Colonic mucosa (tissue), 4 donors: ENCODE data around the gene FAM168A. TPM values are rescaled to one million over a fixed set of nuclear protein-coding genes. Genes with fewer than 3 reads are reported as not detected.

Experiments
- DNase-seq: peaks from one replicate; pipeline ENCODE4 v3.0.0-alpha.2; 2020
- H3K27ac ChIP-seq: fragments of 200-600 bp; one replicate; pipeline ENCODE4 v1.8.0; 2021
- H3K27me3 ChIP-seq: fragments of 200-600 bp; one replicate; pipeline ENCODE4 v1.8.0; 2021
- H3K36me3 ChIP-seq: fragments of 200-600 bp; one replicate; pipeline ENCODE4 v1.8.0; 2021
- H3K4me1 ChIP-seq: fragments of 200-600 bp; one replicate; pipeline ENCODE4 v1.8.0; 2021; ENCODE audit warnings: mild to moderate bottlenecking
- H3K4me3 ChIP-seq: fragments of 200-600 bp; one replicate; pipeline ENCODE4 v1.8.0; 2021
- H3K9ac ChIP-seq, 2 donors: one replicate each; pipeline ENCODE4 v1.7.0; 2013; ENCODE audit warnings: control low read depth in 2 of 2, low read depth in 2 of 2, low read length in 2 of 2
- H3K9me3 ChIP-seq: fragments of 200-600 bp; one replicate; pipeline ENCODE4 v1.8.0; 2021
- CTCF ChIP-seq: fragments of 200-600 bp; IDR thresholded peaks from one replicate; pipeline ENCODE4 v1.8.0; 2022; ENCODE audit warnings: antibody characterized with exemption, mild to moderate bottlenecking
- intact Hi-C: fragments of 100-400 bp; cut with DNase I; formaldehyde crosslinking; loops from one replicate; pipeline ENCODE4 v1.14.1; 2022
- total RNA-seq, 2 donors: library from RNA; stranded (reverse); fragmentation: NEBNext Ultra II Directional in 1 of 2; extraction: Animal tissue kit (Norgen Biotek cat#: 25700) in 1 of 2; gene quantifications; one replicate each; pipeline ENCODE4 v1.2.1, GENCODE V29; 2021
- donor health status: healthy.
- donor health status: DM: no; HTN: no; CAD: no.
- donor health status: DM: no; HTN: no; CAD: no.

The FAM168A gene
- total RNA-seq, 2 donors from 2014 or later, result 16.9 to 21.6 TPM

DNA sequence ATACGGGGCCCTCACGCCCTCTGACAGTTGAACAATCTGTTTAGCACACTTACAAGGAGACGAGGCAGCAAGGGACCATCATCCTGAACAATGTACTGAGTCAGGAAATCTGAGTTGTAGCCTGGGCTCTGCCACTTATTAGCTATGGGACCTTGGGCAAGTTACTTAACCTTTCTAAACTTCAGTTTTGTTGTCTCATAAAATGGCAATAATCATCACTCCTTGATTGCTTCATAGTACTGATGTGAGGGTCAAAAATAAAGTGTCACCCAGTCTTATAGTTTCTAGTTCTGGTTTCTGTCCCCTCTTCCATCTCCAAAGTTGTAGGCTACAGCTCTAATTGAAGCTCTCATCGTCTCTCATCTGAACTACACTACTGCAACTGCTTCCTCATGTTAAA lies 175.0 kb downstream of the FAM168A start:
- Histone ChIP-seq H3K36me3 (no peaks in the 10 kb centered on the region), H3K9ac (no peak overlapping the region), H3K4me3 (no peak overlapping the region), H3K4me1 (no peaks in the 10 kb centered on the region), H3K27ac (no peak overlapping the region), H3K9me3 (no peaks in the 10 kb centered on the region), H3K27me3 (no peaks in the 10 kb centered on the region)
- TF ChIP-seq CTCF, result no peak
- intact Hi-C loops, result no loop called here
- DNase-seq, result no peak

DNA sequence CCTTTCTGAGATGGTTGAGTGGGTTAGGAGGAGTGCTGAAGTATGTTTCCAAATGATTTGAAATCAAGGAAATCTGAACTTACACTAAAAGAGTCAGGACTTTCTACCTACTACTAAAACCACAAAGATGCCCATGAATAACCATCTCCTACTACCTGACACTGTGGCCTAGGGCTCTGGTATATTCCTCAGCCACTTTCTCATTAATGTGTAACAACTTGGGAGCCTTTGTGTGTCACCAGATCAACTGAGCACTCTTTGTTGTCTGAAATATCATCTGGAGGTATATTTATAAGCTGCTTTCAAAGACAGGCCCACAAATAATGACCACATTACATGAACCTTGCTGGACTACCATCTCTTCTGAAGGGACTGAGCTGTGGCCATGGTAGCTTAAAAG lies 177.8 kb downstream of the FAM168A start:
- H3K4me1 ChIP-seq, result no peaks in the 10 kb centered on the region
- no peak overlapping the region for H3K4me3 ChIP-seq
- no peaks in the 10 kb centered on the region for H3K9me3 ChIP-seq
- H3K36me3 ChIP-seq, result no peaks in the 10 kb centered on the region
- H3K27me3 ChIP-seq, result no peaks in the 10 kb centered on the region
- no peak for DNase-seq
- no peak for TF ChIP-seq CTCF
- H3K9ac ChIP-seq, result no peak overlapping the region
- no peak overlapping the region for H3K27ac ChIP-seq
- intact Hi-C loops, result no loop called here

DNA sequence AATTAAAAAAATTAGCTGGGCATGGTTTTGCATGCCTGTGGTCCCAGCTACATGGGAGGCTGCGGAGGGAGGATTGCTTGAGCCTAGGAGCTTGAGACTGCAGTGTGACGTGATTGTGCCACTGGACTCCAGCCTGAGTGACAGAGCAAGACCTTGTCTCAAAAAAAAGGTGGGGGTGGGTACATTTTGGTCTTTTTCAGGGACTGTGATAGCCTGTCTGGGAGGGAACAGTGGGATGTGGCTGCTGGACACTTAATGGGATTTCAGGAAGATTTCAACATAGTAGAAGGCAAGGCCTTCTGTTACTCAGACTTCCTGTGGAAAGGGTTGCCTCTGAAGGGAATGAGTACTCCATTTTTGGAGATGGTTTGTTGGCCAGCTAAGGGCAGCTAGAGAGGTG lies 181.1 kb downstream of the FAM168A start:
- Histone ChIP-seq H3K9ac (no peak overlapping the region), H3K4me3 (no peak overlapping the region), H3K9me3 (no peaks in the 10 kb centered on the region), H3K27ac (no peak overlapping the region), H3K27me3 (no peaks in the 10 kb centered on the region), H3K36me3 (no peaks in the 10 kb centered on the region), H3K4me1 (no peaks in the 10 kb centered on the region)
- intact Hi-C loops, result no loop called here
- no peak for DNase-seq
- TF ChIP-seq CTCF, result no peak

- Histone ChIP-seq H3K36me3 (no peaks in the 10 kb centered on the region), H3K27ac (no peak overlapping the region), H3K4me1 (no peaks in the 10 kb centered on the region), H3K9ac (no peak overlapping the region), H3K9me3 (no peaks in the 10 kb centered on the region), H3K27me3 (no peaks in the 10 kb centered on the region), H3K4me3 (no peak overlapping the region)
- TF ChIP-seq CTCF, result no peak
- intact Hi-C loops, result no loop called here
- no peak for DNase-seq
Measured at GRCh38 chr11:73415854-73416615, 181.9 kb downstream of the FAM168A start.

DNA sequence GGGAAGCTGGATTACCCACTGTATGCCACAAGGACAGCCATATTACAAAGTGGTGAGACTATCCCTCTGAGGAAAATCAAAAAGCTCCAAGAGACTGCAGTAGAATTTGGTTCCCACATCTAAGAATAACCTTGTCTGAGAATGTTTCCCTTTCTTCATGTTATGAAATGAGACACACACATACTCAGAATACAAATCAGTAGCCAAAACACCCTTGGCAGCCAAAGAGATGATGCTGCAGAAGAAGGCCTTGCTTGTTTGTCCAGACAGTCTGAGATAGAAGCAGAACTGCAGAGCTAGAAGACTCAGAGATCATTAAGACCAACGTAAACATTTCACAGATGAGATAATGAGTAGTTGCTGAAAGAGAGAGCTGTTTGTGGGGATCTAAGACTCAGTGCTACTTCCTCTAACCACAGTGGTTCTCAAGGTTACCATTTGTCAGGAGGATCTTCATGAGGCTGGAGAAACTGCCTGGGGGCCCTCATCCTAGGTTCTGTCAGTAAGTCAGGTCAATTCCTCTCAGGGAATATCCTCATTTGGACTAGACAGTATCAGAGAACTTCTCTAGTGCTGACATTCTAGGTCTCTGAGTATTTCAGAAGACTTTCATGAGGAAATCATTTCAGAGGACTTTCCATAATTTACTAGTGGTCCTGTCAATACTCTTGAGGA lies 182.8 kb downstream of the FAM168A start:
- Histone ChIP-seq H3K27ac (no peak overlapping the region), H3K4me3 (no peak overlapping the region), H3K4me1 (no peaks in the 10 kb centered on the region), H3K9ac (no peak overlapping the region), H3K27me3 (no peaks in the 10 kb centered on the region), H3K36me3 (no peaks in the 10 kb centered on the region), H3K9me3 (no peaks in the 10 kb centered on the region)
- intact Hi-C loops, result no loop called here
- no peak for TF ChIP-seq CTCF
- DNase-seq, result no peak
